HG02840 (cell line): ENCODE measurements around the gene POM121L2.

Source experiments
- ATAC-seq: cut with Tn5 transposase; IDR thresholded peaks from one replicate; pipeline ENCODE4 v1.9.1; 2021; ENCODE audit warnings: mild to moderate bottlenecking, moderate library complexity, moderate number of reproducible peaks; ENCODE audit not compliant: unreplicated experiment, low FRiP score

Gene POM121L2

GRCh38 chr6:27263886-27264285 is 48.2 kb downstream of the POM121L2 start:
- no peak for ATAC-seq

DNA sequence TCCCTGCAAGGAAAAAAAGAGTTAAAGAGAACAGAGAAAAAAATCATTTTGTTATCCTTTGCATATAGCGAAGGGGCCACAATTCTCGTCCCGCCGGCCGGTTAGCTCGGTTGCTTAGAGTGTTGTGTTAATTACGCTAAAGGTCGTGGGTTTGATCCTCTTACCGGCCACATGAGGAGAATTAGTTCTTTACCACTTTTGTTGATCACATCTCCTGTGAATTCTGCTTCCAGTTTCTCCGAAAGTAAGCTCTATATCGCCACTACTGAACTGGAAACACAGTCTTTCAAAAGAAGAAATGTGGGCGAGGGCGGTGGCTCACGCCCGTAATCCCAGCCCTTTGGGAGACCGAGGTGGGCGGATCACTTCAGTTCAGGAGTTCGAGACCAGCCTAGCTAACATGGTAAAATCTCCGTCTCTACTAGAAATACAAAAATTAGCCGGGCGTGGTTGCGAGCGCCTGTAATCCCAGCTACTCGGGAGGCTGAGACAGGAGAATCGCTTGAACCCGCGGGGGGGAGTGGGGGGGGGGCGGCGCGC is 51.2 kb downstream of the POM121L2 start:
- no peak for ATAC-seq

- ATAC-seq: no peak
These were observed 51.7 kb downstream of the POM121L2 start for GRCh38 chr6:27260369-27260768.
